Gastrocnemius medialis (tissue), 4 donors: ENCODE measurements around the gene ZNF407.

ENCODE experiments used
- POLR2A ChIP-seq, 2 donors: fragments of 450-650 bp; IDR thresholded peaks; one replicate each; pipeline ENCODE4 v1.6.1; 2017; ENCODE audit warnings: antibody characterized with exemption in 2 of 2, mild to moderate bottlenecking in 2 of 2, moderate library complexity in 2 of 2
- TF ChIP-seq, protein P1 (sequence below), 5 experiments: fragments of 450-650 bp in 3 of 5; fragments of 200-600 bp in 2 of 5; sonication (generic) in 2 of 5; IDR thresholded peaks in 4 of 5; conservative IDR thresholded peaks in 1 of 5; 1 replicate in 4 of 5; 2 replicates in 1 of 5; pipeline ENCODE4 v1.5.1; 2016 to 2019; ENCODE audit warnings: antibody characterized with exemption in 5 of 5, mild to moderate bottlenecking in 3 of 5, moderate library complexity in 3 of 5

DNA sequence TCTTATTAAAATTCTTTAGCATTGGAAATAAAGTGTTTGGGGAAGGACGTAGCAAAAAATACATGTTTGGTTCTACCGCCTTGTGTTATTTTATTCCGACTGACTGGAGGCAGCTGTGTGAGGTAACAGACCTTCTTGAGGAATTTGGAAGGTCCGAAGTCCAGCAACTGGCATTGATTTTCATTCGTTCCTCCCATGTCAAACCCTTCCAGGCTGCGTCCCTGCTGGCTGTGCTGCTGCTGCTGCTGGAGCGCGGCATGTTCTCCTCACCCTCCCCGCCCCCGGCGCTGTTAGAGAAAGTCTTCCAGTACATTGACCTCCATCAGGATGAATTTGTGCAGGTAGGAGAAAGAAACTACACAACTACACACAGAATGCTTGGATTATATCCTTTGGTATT lies 41.5 kb upstream of the ZNF407 start:
- TF ChIP-seq, protein P1, sequence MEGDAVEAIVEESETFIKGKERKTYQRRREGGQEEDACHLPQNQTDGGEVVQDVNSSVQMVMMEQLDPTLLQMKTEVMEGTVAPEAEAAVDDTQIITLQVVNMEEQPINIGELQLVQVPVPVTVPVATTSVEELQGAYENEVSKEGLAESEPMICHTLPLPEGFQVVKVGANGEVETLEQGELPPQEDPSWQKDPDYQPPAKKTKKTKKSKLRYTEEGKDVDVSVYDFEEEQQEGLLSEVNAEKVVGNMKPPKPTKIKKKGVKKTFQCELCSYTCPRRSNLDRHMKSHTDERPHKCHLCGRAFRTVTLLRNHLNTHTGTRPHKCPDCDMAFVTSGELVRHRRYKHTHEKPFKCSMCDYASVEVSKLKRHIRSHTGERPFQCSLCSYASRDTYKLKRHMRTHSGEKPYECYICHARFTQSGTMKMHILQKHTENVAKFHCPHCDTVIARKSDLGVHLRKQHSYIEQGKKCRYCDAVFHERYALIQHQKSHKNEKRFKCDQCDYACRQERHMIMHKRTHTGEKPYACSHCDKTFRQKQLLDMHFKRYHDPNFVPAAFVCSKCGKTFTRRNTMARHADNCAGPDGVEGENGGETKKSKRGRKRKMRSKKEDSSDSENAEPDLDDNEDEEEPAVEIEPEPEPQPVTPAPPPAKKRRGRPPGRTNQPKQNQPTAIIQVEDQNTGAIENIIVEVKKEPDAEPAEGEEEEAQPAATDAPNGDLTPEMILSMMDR (IDR thresholded peaks at IDR 0.05 in 4 of 5, conservative IDR thresholded peaks at IDR 0.05 in 1 of 5), result no peak
- no peak for TF ChIP-seq POLR2A (IDR thresholded peaks at IDR 0.05)
